ENCODE results near the gene FHAD1. TPM values are rescaled to one million over a fixed set of nuclear protein-coding genes. Genes with fewer than 3 reads are reported as not detected.

FHAD1 gene
- total and polyA plus RNA-seq, 9 of the 15 experiments (the other 6 are each of a cell fraction or from before 2014, with no cell fraction given) = 0.32 to 2.1 (median 1.5) TPM; not detected in 1

DNA sequence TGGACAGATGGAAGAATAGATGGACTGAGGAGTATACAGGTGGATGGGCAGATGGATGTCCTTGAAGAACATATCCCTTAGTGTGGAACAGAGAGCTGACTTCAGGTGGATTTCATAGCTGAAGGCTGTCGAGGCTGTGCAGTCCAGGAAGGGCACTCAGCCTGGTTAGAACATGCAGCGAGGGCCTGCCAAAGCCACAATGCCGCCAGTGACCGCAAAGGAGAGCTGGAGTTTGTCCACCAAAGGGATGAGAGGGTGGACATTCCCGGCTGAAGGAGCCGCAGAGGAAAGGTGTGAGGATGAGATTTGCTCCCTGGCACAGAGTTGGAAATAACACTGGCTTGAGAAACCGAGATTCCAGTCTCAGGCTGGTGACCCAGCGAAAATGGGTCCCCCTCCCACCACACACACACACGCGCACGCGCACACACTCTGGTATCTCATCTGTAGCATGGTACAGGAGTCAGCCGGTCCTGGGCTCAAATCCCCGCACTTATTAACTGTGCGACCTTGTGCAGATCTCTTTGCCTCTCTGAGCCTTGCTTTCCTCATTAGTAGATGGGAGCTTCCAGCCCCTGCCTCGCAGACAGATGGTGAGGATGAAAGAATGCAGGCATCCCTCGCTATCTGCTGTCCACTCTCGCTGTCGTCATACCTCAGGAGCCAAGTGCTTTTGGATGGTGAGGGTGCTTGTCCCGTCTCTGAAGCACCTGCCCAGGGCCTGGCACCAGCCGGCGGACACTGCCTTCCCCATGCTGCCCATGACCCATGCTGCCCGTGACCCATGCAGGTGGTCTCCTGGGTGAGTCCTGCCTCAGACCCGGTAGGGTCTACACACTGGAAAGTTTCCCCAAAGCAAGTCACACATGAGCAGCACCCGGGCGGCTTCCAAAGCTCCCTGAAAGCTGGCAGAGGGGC, 135.8 kb downstream of the FHAD1 start (continued):
- no peak for TF ChIP-seq KAT2B (IDR thresholded peaks at IDR 0.05; ENCODE audit: low read depth, low read length)
- TF ChIP-seq, protein P1, sequence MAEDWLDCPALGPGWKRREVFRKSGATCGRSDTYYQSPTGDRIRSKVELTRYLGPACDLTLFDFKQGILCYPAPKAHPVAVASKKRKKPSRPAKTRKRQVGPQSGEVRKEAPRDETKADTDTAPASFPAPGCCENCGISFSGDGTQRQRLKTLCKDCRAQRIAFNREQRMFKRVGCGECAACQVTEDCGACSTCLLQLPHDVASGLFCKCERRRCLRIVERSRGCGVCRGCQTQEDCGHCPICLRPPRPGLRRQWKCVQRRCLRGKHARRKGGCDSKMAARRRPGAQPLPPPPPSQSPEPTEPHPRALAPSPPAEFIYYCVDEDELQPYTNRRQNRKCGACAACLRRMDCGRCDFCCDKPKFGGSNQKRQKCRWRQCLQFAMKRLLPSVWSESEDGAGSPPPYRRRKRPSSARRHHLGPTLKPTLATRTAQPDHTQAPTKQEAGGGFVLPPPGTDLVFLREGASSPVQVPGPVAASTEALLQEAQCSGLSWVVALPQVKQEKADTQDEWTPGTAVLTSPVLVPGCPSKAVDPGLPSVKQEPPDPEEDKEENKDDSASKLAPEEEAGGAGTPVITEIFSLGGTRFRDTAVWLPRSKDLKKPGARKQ (CRISPR knock-in tag; IDR thresholded peaks at IDR 0.05) = no peak

DNA sequence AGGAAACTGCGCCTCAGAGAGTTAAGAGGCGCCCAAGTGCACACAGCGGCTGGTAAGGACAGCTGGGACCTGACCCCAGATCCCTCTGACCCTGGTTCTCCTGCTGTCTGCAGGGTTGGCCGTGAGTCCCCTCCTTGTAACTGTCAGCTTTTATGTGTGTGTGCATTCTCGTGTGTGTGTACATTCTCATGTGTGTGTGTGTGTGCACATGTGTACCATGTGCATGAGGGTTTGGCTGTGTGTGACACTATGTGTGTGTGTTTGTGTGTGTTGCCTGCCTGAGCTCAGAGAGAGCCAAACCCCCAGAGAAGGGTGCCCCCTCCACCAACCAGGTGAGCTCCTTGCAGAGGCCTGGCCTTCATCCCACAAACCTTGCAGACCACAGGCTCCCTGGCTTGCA, 136.8 kb downstream of the FHAD1 start:
- no peak for DNase-seq (ENCODE audit: extremely low read depth in 1 of 4, low spot score in 3 of 4)
- Histone ChIP-seq H3K4me1 (replicated peaks in 1 of 2; ENCODE audit: control insufficient read depth in 2 of 2, insufficient read depth in 2 of 2, low read length in 2 of 2) (peaks cover 0 to 11% of the 10 kb centered on the region in 2 experiments; a peak in 3 of 5 replicates), H3K27me3 (ENCODE audit: control insufficient read depth in 2 of 2, insufficient read depth in 2 of 2, low read length in 2 of 2) (peaks cover 67 to 84% of the 10 kb centered on the region in 2 experiments), H3K9me1 (ENCODE audit: control insufficient read depth, insufficient read depth, low read length) (no peaks in the 10 kb centered on the region), H3K36me3 (ENCODE audit: control insufficient read depth, insufficient read depth, low read length) (no peaks in the 10 kb centered on the region), H3K9ac (ENCODE audit: insufficient read depth in 1 of 2, low read depth in 2 of 2, low read length in 2 of 2) (no peak overlapping the region), H4K20me1 (replicated peaks; ENCODE audit: control insufficient read depth, insufficient read depth, low read length) (peaks cover 3% of the 10 kb centered on the region), H3K27ac (ENCODE audit: extremely low read depth, low read depth, low read length) (no peak overlapping the region), H2AFZ (ENCODE audit: low read depth, low read length) (no peak overlapping the region), H3K4me3 (no peak overlapping the region), H3K79me2 (ENCODE audit: control insufficient read depth, insufficient read depth, low read length) (no peaks in the 10 kb centered on the region), H3K4me2 (ENCODE audit: insufficient read depth, low read length) (no peak overlapping the region; the same call in 1 of the 2 replicates), H3K9me3 (replicated peaks; ENCODE audit: control insufficient read depth, insufficient read depth, low read depth, low read length) (no peaks in the 10 kb centered on the region)
- intact Hi-C loops (cut with micrococcal nuclease) (no loop called here), in situ Hi-C loops (cut with MboI) (no loop called here)
- FAIRE-seq = no peak
- ChIA-PET POLR2A (no interaction called here), CTCF (ENCODE audit: low intra/inter-chr PET ratio) (no interaction called here)
- TF ChIP-seq, protein P2, sequence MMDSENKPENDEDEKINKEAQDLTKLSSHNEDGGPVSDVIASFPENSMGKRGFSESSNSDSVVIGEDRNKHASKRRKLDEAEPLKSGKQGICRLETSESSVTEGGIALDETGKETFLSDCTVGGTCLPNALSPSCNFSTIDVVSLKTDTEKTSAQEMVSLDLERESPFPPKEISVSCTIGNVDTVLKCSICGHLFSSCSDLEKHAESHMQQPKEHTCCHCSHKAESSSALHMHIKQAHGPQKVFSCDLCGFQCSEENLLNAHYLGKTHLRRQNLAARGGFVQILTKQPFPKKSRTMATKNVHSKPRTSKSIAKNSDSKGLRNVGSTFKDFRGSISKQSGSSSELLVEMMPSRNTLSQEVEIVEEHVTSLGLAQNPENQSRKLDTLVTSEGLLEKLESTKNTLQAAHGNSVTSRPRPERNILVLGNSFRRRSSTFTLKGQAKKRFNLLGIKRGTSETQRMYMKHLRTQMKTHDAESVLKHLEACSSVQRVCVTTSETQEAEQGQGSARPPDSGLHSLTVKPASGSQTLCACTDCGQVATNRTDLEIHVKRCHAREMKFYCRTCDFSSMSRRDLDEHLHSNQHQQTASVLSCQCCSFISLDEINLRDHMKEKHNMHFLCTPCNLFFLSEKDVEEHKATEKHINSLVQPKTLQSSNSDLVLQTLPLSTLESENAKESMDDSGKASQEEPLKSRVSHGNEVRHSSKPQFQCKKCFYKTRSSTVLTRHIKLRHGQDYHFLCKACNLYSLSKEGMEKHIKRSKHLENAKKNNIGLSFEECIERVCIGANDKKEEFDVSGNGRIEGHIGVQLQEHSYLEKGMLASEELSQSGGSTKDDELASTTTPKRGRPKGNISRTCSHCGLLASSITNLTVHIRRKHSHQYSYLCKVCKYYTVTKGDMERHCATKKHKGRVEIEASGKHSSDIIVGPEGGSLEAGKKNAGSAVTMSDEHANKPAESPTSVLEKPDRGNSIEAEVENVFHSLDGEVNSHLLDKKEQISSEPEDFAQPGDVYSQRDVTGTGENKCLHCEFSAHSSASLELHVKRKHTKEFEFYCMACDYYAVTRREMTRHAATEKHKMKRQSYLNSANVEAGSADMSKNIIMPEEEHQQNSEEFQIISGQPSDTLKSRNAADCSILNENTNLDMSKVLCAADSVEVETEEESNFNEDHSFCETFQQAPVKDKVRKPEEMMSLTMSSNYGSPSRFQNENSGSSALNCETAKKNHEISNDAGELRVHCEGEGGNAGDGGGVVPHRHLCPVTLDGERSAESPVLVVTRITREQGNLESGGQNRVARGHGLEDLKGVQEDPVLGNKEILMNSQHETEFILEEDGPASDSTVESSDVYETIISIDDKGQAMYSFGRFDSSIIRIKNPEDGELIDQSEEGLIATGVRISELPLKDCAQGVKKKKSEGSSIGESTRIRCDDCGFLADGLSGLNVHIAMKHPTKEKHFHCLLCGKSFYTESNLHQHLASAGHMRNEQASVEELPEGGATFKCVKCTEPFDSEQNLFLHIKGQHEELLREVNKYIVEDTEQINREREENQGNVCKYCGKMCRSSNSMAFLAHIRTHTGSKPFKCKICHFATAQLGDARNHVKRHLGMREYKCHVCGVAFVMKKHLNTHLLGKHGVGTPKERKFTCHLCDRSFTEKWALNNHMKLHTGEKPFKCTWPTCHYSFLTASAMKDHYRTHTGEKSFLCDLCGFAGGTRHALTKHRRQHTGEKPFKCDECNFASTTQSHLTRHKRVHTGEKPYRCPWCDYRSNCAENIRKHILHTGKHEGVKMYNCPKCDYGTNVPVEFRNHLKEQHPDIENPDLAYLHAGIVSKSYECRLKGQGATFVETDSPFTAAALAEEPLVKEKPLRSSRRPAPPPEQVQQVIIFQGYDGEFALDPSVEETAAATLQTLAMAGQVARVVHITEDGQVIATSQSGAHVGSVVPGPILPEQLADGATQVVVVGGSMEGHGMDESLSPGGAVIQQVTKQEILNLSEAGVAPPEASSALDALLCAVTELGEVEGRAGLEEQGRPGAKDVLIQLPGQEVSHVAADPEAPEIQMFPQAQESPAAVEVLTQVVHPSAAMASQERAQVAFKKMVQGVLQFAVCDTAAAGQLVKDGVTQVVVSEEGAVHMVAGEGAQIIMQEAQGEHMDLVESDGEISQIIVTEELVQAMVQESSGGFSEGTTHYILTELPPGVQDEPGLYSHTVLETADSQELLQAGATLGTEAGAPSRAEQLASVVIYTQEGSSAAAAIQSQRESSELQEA (IDR thresholded peaks at IDR 0.05; ENCODE audit: low read depth) = no peak
- TF ChIP-seq RBM22 (IDR thresholded peaks at IDR 0.05; ENCODE audit: low read depth, low read length, poor library complexity, severe bottlenecking) (no peak), SMAD2 (IDR thresholded peaks at IDR 0.05; ENCODE audit: low read depth, low read length) (no peak), HOXB6 (CRISPR knock-in tag; IDR thresholded peaks at IDR 0.05; ENCODE audit: borderline replicate concordance) (no peak), ZNF766 (CRISPR knock-in tag; conservative IDR thresholded peaks at IDR 0.05) (no peak), NR4A1 (CRISPR knock-in tag; IDR thresholded peaks at IDR 0.05) (no peak), NR4A1 (tag; IDR thresholded peaks at IDR 0.05) (no peak)
- 11% methylated on average over 5 of the region's 5 CpGs for WGBS (ENCODE audit: insufficient coverage, low coverage, missing lambda C conversion rate)
- ATAC-seq = peak; percentile 28; the same call in 2 of the 3 replicates
- no TSS peak for BruUV-seq (replicated peaks)

Data from K562 (cell line).